ENCODE measurements around the gene DNAJC5.

DNAJC5 gene

GRCh38 chr20:63894358-63895201 is at the start of gene DNAJC5:
DNAJC5 (plus strand) TSS chr20:63895126; CDS start chr20:63928346, 33,220 bp downstream.
- Histone ChIP-seq H3K9ac (peak within 1 kb of the TSS; percentile 56; the same call in 1 of the 2 replicates), H2AFZ (ENCODE audit: low read depth) (peak within 1 kb of the TSS; percentile 72; the same call in 1 of the 2 replicates), H4K20me1 (ENCODE audit: insufficient read depth) (peaks cover 31% of the 10 kb centered on the region), H3K79me2 (ENCODE audit: insufficient read depth, low read depth) (peaks cover 39% of the 10 kb centered on the region; the same call in 1 of the 2 replicates), H3K27me3 (ENCODE audit: insufficient read depth, low read depth) (no peaks in the 10 kb centered on the region), H3K36me3 (ENCODE audit: insufficient read depth) (no peaks in the 10 kb centered on the region), H3K27ac (peak within 1 kb of the TSS; percentile 34; the same call in 1 of the 2 replicates), H3K4me3 (IDR thresholded peaks at IDR 0.05; ENCODE audit: insufficient read depth, low read depth, low read length) (no peak within 1 kb of the TSS), H3K4me1 (ENCODE audit: low read depth, poor library complexity, severe bottlenecking) (peaks cover 14% of the 10 kb centered on the region), H3K4me2 (peak within 1 kb of the TSS; percentile 93)
- TF ChIP-seq CTCF (conservative IDR thresholded peaks at IDR 0.05; ENCODE audit: low read depth, low read length): no peak

- no peaks in the 10 kb centered on the region for H4K20me1 ChIP-seq (ENCODE audit: insufficient read depth)
- H3K79me2 ChIP-seq (ENCODE audit: insufficient read depth, low read depth): no peaks in the 10 kb centered on the region
- no peak for TF ChIP-seq CTCF (conservative IDR thresholded peaks at IDR 0.05; ENCODE audit: low read depth, low read length)
- peaks cover 39% of the 10 kb centered on the region; the same call in 1 of the 2 replicates for H3K27me3 ChIP-seq (ENCODE audit: insufficient read depth, low read depth)
- no peak overlapping the region for H2AFZ ChIP-seq (ENCODE audit: low read depth)
- no peak overlapping the region for H3K9ac ChIP-seq
- H3K4me3 ChIP-seq (IDR thresholded peaks at IDR 0.05; ENCODE audit: insufficient read depth, low read depth, low read length): no peak overlapping the region
- no peak overlapping the region for H3K4me2 ChIP-seq
- H3K36me3 ChIP-seq (ENCODE audit: insufficient read depth): no peaks in the 10 kb centered on the region
- H3K4me1 ChIP-seq (ENCODE audit: low read depth, poor library complexity, severe bottlenecking): peaks cover 9% of the 10 kb centered on the region
- H3K27ac ChIP-seq: no peak overlapping the region
Measured at GRCh38 chr20:63846128-63846771, 48.7 kb upstream of the DNAJC5 start.

- TF ChIP-seq CTCF (conservative IDR thresholded peaks at IDR 0.05; ENCODE audit: low read depth, low read length): no peak
- Histone ChIP-seq H4K20me1 (ENCODE audit: insufficient read depth) (no peaks in the 10 kb centered on the region), H3K27ac (no peak overlapping the region), H3K36me3 (ENCODE audit: insufficient read depth) (no peaks in the 10 kb centered on the region), H3K27me3 (ENCODE audit: insufficient read depth, low read depth) (peaks cover 34% of the 10 kb centered on the region; the same call in 1 of the 2 replicates), H3K4me1 (ENCODE audit: low read depth, poor library complexity, severe bottlenecking) (peaks cover 14% of the 10 kb centered on the region), H2AFZ (ENCODE audit: low read depth) (no peak overlapping the region), H3K4me2 (no peak overlapping the region), H3K4me3 (IDR thresholded peaks at IDR 0.05; ENCODE audit: insufficient read depth, low read depth, low read length) (no peak overlapping the region), H3K9ac (no peak overlapping the region), H3K79me2 (ENCODE audit: insufficient read depth, low read depth) (no peaks in the 10 kb centered on the region)
Measured at GRCh38 chr20:63846888-63847236, 48.1 kb upstream of the DNAJC5 start.

- no peak overlapping the region for H3K27ac ChIP-seq
Measured at GRCh38 chr20:63847237-63848002, 47.5 kb upstream of the DNAJC5 start.

More at GRCh38 chr20:63847237-63848002, 47.5 kb upstream of the DNAJC5 start:
- peaks cover 29% of the 10 kb centered on the region; the same call in 1 of the 2 replicates for H3K27me3 ChIP-seq (ENCODE audit: insufficient read depth, low read depth)
- no peaks in the 10 kb centered on the region for H3K36me3 ChIP-seq (ENCODE audit: insufficient read depth)
- H2AFZ ChIP-seq (ENCODE audit: low read depth): no peak overlapping the region
- TF ChIP-seq CTCF (conservative IDR thresholded peaks at IDR 0.05; ENCODE audit: low read depth, low read length): no peak
- no peak overlapping the region for H3K4me2 ChIP-seq
- H3K9ac ChIP-seq: no peak overlapping the region
- no peak overlapping the region for H3K4me3 ChIP-seq (IDR thresholded peaks at IDR 0.05; ENCODE audit: insufficient read depth, low read depth, low read length)
- peaks cover 18% of the 10 kb centered on the region for H3K4me1 ChIP-seq (ENCODE audit: low read depth, poor library complexity, severe bottlenecking)
- no peaks in the 10 kb centered on the region for H3K79me2 ChIP-seq (ENCODE audit: insufficient read depth, low read depth)
- no peaks in the 10 kb centered on the region for H4K20me1 ChIP-seq (ENCODE audit: insufficient read depth)
